NCI-H2227 (cell line): ENCODE measurements around the gene ANKLE1.
A peak's percentile ranks its signal among the peaks of the same experiment; 100 is the strongest.

Source experiments
- DNase-seq: peaks from one replicate; lab custom pipeline; 2025; ENCODE audit not compliant: unreplicated experiment; lab: John Stamatoyannopoulos, UW

ANKLE1 gene, protein sequence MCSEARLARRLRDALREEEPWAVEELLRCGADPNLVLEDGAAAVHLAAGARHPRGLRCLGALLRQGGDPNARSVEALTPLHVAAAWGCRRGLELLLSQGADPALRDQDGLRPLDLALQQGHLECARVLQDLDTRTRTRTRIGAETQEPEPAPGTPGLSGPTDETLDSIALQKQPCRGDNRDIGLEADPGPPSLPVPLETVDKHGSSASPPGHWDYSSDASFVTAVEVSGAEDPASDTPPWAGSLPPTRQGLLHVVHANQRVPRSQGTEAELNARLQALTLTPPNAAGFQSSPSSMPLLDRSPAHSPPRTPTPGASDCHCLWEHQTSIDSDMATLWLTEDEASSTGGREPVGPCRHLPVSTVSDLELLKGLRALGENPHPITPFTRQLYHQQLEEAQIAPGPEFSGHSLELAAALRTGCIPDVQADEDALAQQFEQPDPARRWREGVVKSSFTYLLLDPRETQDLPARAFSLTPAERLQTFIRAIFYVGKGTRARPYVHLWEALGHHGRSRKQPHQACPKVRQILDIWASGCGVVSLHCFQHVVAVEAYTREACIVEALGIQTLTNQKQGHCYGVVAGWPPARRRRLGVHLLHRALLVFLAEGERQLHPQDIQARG

DNA sequence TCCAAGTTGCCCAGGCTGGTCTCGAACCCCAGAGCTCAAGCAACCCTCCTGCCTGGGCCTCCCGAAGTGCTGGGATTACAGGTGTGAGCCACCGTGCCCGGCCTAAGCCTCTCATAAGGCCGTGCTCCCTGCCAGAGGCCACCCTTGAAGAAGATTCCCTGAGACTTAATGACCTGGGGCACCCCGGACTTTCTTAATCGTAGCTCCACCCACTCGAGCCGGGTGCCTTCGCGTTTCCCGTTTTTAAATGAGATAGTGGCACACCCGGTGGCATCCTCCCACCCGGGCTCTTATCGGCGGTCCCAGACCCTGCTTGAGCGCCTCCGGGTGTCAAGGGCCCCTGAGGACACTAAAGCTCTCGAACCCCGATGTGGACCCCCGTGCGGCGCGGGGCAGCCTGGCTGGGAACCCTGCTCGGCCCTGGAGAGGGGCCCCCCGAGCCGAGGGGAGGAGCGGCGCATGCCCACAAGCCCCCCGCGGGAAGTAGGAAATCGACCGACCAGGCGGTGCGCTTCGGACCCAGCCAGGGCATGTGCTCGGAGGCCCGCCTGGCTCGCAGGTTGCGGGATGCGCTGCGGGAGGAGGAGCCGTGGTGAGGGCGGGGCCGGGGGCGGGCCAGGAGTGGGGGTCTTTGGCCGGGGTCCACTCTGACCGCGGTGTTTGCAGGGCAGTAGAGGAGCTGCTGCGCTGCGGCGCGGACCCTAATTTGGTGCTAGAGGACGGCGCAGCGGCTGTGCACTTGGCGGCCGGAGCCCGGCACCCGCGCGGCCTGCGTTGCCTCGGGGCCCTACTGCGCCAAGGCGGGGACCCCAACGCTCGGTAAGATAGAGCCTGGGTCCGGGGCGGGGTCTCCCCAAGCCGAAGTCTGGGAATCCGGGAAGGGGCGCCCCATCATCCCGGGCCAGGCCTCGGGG is at the start of gene ANKLE1:
ANKLE1 (plus strand) TSS at position 511 of the 914 bp plus-strand sequence; CDS start at position 531, 20 bp downstream.
- DNase-seq: peak; percentile 77

DNA sequence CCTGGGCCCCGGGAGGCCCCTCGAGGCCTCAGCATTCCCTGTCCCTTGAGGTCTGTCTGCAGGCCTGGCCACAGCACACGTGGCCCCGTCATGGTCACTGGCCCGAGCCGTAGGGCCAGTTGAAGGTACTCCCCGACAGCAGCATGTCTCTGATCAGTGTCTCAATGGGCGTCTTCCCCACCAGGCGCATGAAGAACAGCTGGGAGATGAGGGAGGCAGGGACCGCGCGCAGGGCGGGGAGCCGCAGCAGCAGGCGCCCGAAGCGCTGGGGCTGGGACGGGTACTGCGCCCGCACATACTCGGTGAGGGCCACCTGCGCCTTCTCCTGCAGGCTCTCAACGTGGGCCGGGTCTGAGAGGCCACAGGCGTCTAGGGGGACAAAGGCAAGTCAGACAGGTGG is 49.4 kb upstream of the ANKLE1 start:
- DNase-seq: no peak

DNA sequence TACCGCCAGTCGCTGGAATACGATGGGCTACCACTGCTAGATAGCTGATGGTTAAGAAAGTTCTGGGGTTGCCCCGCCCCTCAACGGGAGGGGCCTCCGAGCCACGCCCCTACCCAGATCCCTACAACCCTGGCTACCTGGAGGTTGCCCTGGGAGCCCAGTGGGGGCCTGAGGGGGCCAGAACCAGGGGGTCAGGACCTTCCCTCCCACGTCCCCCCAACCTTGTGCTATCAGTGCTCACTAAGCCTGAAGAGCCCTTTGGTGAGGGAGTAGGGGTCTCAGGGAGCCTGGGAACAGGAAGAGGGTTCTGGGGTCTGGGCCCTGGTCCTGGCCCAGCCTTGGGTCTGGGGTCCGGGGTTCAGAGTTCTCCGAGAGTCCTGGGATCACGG is 46.8 kb upstream of the ANKLE1 start:
- peak; percentile 59 for DNase-seq

DNA sequence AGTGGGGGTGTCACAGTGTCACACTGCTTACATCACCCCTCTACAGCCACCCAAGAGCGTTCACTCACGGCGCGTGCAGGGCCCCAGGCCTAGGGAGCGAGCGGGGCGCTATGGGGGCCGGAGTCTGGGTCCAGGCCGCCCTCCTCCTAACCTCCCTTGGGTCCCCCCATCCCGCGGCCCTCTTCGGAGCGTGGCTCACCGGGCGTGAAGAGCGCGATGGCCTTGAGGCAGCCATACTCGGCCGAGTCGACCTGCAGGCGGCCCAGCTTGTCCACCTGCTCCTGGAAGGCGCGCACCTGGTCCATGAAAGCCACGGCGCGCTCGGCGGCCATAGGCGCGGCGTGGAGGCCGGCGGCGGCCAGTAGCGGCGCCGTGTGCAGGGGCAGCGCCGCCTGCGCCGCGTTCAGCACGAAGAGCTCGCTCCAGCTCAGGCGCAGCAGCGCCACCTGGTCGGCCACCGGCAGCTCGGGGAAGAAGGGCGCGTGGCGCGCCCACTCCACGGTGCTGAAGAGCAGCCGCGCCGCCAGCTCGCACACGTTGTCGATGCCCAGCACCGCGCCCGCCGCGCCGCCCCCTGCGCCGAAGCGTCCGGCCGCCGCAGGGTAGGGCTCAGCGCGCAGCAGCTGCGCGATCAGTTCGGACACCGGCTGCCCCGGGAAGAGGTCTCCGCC is 46.3 kb upstream of the ANKLE1 start:
- peak; percentile 81 for DNase-seq

DNA sequence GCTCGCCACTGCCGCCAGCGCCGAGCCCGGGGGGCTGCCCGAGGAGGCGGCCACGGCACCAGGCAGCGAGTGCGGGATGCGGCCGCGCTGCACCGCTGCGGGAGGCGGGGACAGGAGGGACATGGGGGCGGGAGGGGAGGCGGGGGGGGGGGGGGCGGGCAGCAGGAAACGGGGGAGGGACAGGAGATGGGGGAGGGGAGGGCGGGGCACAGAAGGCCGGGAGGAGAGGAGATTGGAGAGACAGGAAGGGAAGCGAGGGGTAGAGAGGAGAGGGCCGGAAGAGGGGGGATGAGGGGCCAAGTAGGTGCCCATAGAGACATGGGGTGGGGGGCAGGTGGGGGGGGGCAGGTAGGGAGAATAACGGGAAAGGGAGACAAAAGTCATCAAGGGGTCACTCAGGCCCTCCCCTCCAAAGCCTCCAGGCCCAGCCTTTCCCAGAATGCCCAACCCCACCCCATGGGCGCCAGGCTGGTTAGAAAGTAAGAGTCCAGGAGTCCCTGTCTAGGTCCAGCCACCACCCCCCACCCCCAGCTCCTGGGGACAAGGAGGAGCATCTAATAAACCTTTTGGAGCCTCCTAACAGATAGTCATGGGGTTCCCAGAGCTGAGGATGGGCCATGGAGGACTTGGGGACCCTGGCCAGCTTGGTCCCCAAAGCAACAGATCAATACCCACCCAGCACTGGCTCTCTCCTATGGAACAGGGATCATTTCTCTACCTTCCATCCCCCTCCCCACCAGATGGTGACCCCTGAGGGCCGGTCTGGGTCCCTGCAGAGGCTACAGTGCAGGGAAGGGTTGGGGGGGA is 45.5 kb upstream of the ANKLE1 start:
- peak; percentile 81 for DNase-seq

DNA sequence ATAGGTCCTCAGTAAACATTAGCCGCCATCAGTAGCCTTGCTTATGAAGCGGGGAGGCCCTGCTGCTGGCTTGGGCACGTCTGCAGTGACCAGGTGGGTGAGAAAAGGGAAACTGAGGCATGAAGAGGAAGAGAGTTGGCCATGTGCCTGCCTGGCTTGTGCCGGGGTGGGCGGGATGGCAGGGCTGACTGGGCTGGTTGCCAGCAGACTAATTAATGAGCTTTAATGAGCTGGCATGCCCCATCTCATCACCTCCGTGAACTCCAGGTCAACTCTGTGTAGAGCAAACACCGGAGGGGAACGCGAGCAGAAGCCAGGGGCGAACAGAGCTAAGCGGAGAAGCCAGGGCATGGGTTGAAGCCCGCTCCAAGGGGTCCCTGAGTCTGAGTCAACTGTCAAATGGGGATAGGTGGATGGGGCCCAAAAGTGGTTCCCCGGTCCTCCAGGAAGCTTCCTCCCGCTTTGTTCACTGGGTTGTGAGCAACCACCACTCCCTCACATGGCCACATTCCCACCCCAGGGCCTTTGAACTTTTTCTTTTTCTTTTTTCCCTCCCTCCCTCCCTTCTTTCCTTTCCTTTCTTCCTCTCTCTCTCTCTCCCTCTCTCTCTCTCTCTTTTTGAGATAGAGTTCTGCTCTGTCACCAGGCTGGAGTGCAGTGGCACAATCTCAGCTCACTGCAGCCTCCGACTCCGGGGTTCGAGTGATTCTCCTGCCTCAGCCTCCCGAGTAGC is 44.7 kb upstream of the ANKLE1 start:
- DNase-seq: no peak

DNA sequence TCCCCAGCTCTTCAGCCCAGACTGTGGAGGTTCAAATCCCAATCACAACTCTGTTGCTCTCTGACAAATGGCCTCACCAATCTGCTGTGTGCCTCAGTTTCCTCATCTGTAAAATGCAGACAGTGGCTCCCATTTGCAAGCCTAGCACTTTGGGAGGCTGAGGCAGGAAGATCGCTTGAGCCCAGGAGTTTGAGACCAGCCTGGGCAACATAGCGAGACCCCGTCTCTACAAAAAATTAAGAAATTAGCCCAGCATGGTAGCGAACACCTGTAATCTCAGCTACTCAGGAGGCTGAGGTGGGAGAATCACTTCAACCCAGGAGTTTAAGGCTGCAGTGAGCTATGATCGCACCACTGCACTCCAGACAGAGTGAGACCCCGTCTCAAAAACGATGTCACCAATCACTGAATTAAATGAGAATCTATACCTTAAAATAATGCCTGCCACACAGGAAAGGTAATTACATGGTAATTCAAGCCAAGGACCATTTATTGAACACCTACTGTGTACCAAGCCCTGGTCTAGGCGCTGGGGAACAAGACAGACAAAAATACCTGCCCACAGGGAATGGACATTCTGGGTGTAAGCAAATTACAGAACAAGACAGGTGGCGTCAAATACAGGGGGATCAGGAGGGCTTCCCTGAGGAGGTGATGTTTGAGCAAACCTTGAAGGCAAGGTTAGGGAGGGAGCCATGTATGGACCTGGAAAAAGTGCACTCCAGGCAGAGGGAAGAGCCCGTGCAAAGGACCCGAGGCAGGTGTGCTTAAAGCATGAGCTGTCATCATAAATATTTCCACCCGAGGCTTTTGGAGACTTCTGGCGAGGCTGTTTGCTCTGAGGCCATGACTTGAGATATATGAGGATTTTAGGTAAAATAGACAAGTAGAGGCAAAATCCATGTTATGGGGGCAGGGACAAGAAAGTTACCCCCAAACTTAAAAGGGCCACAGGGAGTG is 43.7 kb upstream of the ANKLE1 start:
- no peak for DNase-seq

DNA sequence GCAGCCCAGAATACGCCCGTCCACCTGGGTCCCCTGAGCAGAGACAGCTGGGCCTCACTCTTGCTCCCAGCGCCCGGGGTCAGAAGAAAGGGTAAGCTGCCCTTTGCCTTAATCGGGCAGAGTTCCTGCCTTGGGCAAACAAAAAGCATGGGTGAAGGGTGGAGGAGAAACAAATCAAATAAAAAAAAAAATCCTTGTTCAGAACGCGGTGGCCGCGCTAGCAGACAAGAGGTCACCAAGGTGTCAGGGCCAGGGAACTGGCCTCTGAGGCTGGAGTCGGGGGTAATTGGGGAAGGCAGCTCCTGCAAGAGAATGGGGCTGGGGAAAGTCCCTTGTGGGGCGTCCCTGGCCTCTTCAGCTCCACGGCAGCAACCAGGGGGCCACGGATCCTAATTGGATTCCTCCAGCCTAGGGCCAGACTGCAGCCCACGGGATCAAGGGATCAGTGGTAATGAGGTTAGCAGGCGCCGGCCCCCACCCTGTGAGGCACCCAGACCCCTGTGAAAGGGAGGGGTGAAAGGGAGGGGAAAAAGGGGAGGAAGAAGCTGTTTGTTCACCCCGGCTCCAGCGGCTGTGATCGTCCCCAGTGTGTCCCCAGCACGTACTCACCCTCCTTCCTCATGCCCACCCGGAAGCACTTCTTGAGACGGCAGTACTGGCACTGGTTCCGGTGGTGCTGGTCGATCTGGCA is 41.5 kb upstream of the ANKLE1 start:
- DNase-seq: no peak

DNA sequence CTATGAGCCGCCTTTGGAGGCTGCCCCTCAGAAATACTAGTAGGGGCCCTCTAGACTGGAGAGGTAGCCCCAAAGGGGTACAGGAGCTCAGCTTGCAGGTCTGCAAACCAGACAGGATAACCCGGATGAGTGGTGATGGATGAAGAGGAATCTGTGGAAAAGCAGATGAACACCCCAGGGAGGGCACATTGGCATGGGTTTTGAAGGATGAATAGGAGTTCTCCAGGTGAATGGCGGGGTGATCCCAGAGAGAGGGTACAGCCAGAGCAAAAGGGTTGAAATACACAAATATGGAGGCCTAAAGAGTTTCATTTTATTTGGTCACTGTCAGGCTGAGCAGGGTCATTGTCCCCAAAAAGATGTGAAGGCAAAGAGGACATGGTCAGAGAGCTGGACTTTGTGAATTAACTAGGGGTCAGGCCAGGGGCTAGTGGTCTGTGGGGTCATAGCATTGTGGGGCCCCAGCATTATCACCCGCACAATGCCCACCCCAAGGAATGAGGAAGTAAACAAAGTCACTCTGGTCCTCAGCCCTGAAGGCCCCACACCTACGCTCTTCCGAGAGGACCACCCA is 40.8 kb upstream of the ANKLE1 start:
- DNase-seq: no peak

DNA sequence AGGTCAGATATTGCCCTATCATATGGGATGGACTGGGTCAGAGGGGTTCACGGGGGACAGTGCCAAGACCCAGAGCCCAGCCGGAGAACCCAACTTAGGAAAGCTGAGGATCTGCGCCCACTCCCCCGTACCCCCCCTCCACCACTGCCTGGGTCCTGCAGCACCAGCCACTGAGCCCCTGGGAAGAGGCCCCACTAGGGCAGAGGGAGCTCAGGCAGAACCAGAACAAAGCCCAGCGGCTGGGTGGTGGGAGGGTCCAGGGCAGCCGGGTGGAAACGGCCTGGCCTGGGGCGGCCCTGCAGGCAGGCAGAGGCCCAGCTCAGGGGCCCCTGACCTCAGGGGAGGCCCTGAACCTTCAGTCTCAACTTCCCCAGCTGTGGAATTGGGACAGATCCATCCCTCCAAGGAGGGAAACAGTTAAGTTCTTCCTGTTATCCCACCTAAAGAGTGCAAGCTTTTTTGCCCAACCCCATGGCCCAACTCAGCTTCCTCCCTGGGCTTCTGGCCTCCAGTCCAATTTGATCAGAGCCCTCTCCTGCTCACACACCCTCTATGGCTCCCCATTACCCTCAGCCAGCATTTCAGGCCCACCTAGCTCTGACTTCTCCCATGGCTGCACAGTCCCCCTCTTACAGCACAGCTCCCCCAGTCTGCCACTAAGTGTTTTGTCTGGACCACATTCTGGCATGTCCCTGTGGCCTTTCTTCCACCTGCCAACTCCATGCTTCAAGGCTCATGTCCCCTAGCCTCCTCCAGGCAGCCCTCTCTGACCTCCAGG is 39.1 kb upstream of the ANKLE1 start:
- no peak for DNase-seq

DNA sequence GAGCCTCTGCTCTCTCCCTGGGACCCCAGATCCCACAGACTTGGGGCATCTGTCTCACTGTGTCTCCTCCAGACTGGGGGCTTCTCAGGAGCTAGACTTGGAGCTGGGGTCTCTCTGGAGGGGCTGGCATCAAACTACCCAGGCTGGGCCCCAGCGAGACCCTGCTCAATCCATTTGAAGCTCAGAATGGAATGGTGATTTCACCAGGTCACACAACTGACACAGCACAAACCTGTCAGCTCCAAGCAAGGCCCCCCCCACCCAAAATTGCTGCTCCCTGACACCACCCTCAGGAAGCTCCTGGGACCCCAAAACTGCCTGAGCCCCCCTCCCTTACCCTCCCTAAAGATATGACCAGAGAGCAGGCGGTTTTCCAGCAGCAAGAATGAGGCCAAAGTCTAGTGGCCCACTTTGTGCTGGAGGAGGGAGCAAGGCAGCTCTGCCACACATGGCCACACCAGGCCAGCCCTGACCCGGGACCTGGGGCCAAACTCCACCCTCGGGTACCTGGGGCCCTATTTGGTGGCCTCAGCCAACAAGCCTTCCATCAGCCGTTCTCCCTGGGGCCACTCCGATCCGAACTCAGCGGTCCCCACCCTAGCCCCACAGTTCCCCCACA is 38.4 kb upstream of the ANKLE1 start:
- DNase-seq: no peak

DNA sequence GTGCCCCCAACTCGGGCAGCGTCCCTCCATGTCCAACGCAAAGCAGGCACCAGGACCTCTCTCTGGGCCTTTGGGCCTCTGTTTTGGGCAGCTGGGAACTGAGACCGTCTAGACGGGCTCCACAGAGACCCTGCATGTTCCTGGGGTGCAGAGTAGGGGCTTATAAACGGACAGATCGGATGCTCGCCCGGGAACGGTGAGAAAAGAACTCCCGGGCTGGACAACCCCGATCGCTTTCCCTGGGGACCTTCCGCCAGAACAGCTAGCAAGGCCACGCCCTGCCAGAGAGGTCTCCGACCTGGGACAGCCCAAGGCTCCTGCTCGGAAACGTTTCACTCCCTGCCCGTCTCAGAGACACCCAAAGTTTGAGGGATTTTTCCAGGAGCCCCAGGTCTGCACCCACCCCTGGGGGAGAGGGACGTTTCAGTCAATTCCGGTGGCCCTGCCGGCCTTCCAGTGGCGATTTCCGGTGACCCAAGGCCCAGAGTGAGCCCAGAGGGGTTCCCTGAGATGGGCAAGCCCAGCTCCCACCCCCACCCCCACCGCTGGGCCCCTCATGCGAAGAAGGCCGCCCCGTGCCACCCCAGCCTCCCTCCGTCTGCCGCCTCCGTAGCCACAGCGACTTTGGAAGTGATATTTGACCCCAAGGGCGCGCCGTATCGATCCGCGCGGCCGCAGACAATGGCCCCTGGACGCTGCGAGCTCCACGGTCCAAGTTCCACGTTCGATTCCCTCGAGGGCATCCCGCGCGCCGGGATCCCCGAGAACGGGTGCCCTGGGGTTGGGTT is 37.7 kb upstream of the ANKLE1 start:
- no peak for DNase-seq

DNA sequence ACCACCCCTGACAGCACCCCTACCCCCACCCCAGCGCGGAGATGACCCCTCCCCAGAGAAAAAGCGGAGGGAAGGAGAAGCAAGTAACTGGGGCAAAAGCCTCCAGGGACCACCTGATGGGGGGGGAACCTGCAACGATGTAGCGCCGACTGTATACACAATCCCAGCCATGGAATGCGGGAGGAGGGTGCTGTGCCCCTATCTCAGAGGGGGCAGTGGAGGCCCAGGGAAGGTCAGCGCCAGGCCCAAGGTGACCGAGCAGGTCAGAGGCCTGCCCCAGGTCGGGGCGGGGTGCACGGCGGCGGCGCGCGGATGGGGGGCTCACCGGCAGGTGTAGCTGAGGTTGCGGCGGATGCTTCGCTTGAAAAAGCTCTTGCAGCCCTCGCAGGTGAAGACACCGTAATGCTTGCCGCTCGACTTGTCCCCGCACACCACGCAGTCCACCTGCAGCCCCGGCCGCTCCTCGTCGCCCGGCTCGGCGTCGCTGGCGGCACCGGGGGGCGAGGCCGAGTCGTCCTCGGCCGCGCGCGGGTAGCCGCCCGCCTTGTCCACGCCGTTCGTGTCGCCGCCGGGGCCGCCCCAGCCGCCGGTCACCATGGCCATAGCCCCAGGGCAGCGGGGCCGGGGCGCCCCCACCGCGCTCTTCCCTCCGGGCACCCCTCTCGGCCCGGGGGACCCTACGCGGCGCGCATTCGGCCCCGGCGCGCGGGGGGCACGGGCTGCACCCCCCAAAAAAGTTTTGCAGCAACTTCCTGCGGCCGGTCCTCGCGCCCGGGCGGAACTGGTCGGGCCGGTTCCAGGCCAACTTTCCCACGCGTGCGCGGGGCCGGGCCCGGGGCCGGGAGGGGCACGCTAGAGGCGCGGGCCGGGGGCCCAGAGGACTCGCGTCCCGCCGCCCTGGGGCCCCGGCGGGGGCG is 36.8 kb upstream of the ANKLE1 start:
- no peak for DNase-seq

DNA sequence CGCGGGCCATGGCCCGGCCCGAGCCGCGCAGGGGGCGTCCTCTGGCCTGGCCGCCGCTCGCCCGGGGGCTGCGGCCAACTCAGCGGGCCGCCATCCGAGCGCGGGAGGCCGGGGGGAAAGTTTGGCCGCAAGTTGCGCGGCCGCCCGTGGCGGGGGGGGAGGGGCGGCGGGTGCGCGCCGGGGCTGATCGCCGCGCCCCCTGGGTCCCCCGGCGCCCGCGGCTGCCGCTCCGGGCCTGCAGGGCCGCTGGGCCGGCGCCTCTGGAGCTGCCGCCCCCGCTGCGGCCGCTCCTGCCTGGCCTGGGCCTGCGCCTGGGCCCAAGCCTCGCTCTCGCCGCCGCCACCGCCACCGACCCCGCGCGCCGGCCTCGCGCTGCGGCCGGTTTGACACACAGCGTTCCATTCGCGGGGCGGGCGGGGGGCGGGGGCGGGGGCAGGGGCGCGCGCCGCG is 36.1 kb upstream of the ANKLE1 start, which contains the start of gene NR2F6:
NR2F6 (minus strand) TSS at position 385 of the 450 bp plus-strand sequence. CDS start 699 bp downstream, outside the sequence.
- DNase-seq: no peak
